Thyroid gland (tissue), 4 donors: Measurements from ENCODE around the gene RTP5. TPM values are rescaled to one million over a fixed set of nuclear protein-coding genes. Genes with fewer than 3 reads are reported as not detected.

ENCODE experiments used
- DNase-seq, 2 donors: peaks; one replicate each; pipeline ENCODE4 v3.0.0-alpha.2; 2019
- H3K27ac ChIP-seq, 3 donors: fragments of 200-600 bp; sonication (generic); 1 replicate in 2 of 3; 2 replicates in 1 of 3; pipeline ENCODE4 v1.5.1; 2016 to 2019; ENCODE audit warnings: mild to moderate bottlenecking in 1 of 3, moderate library complexity in 1 of 3
- H3K27me3 ChIP-seq: fragments of 200-600 bp; sonication (generic); one replicate; pipeline ENCODE4 v1.5.1; 2019
- H3K36me3 ChIP-seq, 2 donors: fragments of 200-600 bp; sonication (generic); one replicate each; pipeline ENCODE4 v1.5.1; 2016 to 2019
- H3K4me1 ChIP-seq, 2 donors: fragments of 200-600 bp; sonication (generic); one replicate each; pipeline ENCODE4 v1.5.1; 2017 to 2019
- H3K4me3 ChIP-seq, 3 donors: fragments of 200-600 bp; sonication (generic); replicated peaks in 1 of 3; 1 replicate in 2 of 3; 2 replicates in 1 of 3; pipeline ENCODE4 v1.5.1; 2016; ENCODE audit warnings: mild to moderate bottlenecking in 1 of 3
- H3K9me3 ChIP-seq: fragments of 200-600 bp; sonication (generic); one replicate; pipeline ENCODE4 v1.5.1; 2017
- POLR2A ChIP-seq, 2 donors: fragments of 450-650 bp; IDR thresholded peaks; one replicate each; pipeline ENCODE4 v1.6.1; 2017; ENCODE audit warnings: antibody characterized with exemption in 2 of 2, mild to moderate bottlenecking in 2 of 2, moderate library complexity in 1 of 2
- WGBS, 2 donors: methylation state at CpG; one replicate each; pipeline ENCODE4 v1.1.5; 2017; 5-methylcytosine and 5-hydroxymethylcytosine counted together
- intact Hi-C: fragments of 100-400 bp; cut with DNase I; formaldehyde crosslinking; loops from one replicate; pipeline ENCODE4 v1.15.1; 2023
- total RNA-seq, 4 donors: library from RNA; depleted of rRNA; stranded (reverse); fragments of >200 nt; gene quantifications; one replicate each; pipeline ENCODE4 v1.2.3, GENCODE V29; 2016
- TF ChIP-seq, protein P1 (sequence below), 6 experiments: fragments of 200-600 bp in 3 of 6; fragments of 450-650 bp in 3 of 6; sonication (generic) in 3 of 6; IDR thresholded peaks; one replicate each; pipeline ENCODE4 v1.5.1; 2016 to 2019; ENCODE audit warnings: antibody characterized with exemption in 6 of 6, mild to moderate bottlenecking in 2 of 6, inconsistent platforms in 1 of 6, moderate library complexity in 1 of 6

Gene RTP5
- total RNA-seq, 4 donors from 2014 or later: 0.13 TPM; not detected in 3

DNA sequence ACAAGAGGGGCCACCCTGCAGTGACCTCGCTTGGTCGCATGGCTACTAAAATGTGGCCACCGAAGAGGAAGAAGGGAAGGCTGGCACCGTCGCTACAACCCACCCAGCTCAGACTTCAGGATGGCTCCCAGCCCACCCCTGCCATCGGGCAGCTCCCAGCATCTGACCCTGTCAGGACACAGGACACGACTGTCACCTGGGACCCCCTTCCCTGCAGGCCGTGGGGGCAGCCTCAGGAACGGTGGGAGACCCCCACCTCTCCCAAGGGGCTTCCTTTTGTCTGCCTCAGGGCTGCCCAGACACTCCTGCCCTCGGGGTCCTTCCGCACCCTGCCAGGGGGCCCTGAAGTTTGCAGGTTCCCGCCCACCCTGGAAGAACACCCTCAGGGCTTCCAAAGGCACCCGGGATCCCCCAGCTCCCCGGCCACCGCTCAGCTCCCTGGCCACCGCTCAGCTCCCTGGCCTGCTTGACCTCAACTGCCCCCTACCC, 7.7 kb downstream of the RTP5 start:
- Histone ChIP-seq H3K9me3 (no peaks in the 10 kb centered on the region), H3K27me3 (no peaks in the 10 kb centered on the region), H3K4me1 (peaks cover 6% of the 10 kb centered on the region in 2 donors), H3K27ac (no peak overlapping the region), H3K36me3 (no peaks in the 10 kb centered on the region), H3K4me3 (no peak overlapping the region)
- TF ChIP-seq, protein P1, sequence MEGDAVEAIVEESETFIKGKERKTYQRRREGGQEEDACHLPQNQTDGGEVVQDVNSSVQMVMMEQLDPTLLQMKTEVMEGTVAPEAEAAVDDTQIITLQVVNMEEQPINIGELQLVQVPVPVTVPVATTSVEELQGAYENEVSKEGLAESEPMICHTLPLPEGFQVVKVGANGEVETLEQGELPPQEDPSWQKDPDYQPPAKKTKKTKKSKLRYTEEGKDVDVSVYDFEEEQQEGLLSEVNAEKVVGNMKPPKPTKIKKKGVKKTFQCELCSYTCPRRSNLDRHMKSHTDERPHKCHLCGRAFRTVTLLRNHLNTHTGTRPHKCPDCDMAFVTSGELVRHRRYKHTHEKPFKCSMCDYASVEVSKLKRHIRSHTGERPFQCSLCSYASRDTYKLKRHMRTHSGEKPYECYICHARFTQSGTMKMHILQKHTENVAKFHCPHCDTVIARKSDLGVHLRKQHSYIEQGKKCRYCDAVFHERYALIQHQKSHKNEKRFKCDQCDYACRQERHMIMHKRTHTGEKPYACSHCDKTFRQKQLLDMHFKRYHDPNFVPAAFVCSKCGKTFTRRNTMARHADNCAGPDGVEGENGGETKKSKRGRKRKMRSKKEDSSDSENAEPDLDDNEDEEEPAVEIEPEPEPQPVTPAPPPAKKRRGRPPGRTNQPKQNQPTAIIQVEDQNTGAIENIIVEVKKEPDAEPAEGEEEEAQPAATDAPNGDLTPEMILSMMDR (IDR thresholded peaks at IDR 0.05): no peak
- no peak for TF ChIP-seq POLR2A (IDR thresholded peaks at IDR 0.05)
- DNase-seq: no peak
- WGBS, 2 donors: 77% methylated on average over 11 to 14 of the region's 16 CpGs
- intact Hi-C loops: loop anchor here (5.0 to 10.0 kb wide), 3 partner anchors 142 to 190 kb away; partner anchors contain the start of genes D2HGDH, DTYMK and ING5

DNA sequence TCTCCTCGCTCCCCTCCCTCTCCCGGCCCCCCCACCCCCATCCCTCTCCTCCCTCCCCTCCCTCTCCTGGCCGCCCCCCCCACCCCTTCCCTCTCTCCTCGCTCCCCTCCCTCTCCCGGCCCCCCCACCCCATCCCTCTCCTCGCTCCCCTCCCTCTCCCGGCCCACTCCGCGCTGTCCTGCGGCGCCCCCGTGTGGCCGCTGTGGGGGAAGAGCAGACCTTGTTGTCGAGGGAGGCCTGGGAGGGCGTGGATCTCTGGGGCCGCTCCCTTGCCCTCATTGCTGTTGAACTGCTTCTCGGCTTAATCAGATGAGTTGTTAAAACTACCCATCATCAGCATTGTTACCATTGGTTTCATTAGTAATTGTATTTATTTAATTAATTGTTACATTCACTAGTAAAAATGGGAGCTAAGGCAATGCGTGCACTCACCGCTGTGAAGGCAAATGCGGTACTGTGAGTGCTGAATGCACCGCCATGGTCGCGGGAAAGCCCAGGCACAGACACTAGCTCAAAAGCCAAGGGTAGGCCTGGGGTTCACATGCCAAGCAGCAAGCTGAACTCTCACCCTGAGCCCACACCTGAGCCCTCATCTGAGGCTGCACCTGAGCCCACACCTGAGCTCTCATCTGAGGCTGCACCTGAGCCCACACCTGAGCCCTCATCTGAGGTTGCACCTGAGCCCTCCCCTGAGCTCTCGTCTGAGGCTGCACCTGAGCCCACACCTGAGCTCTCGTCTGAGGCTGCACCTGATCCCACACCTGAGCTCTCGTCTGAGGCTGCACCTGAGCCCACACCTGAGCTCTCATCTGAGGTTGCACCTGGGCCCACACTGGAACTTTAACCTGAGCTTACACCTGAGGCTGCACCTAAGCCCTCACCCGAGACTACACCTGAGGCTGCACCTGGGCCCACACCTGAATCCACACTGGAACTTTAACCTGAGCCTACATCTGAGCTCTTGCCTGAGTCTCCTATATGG, 8.8 kb downstream of the RTP5 start:
- Histone ChIP-seq H3K4me3 (no peak overlapping the region), H3K36me3 (no peaks in the 10 kb centered on the region), H3K9me3 (no peaks in the 10 kb centered on the region), H3K27me3 (no peaks in the 10 kb centered on the region), H3K4me1 (peaks cover 6 to 14% of the 10 kb centered on the region in 2 donors), H3K27ac (no peak overlapping the region)
- peak; percentile 62 to 77 for DNase-seq
- intact Hi-C loops: loop anchor here (5.0 to 10.0 kb wide), 3 partner anchors 143 to 191 kb away; partner anchors contain the start of genes D2HGDH, DTYMK and ING5
- TF ChIP-seq, protein P1 (IDR thresholded peaks at IDR 0.05): peak; percentile 25 to 72 (median 60)
- TF ChIP-seq POLR2A (IDR thresholded peaks at IDR 0.05): no peak
- 44 to 56% methylated on average over 14 to 18 of the region's 27 CpGs for WGBS, 2 donors

DNA sequence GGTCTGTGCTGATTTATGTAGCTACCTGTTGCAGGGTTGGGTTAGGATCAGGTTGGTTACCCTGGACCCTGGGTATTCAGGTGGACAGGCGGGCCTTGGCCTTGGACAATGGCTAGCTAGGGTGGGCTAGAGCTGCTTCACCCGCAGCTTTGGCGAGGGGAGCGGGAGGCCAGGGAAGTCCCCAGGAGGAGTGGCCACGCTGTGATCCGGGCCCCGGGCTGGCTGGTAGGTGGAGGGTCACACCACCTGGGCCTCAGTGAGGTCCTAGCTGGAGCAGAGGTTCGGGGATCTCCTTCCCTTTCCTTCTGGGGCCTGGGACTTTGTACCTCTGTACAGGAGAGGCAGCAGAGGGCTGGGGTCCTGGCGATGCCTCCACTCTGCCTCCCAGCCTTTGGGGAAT, 9.8 kb downstream of the RTP5 start:
- whole genome bisulfite sequencing, 2 donors: 82 to 95% methylated on average over 9 of the region's 9 CpGs
- no peak for DNase-seq
- TF ChIP-seq, protein P1 (IDR thresholded peaks at IDR 0.05): no peak
- no peak for TF ChIP-seq POLR2A (IDR thresholded peaks at IDR 0.05)

DNA sequence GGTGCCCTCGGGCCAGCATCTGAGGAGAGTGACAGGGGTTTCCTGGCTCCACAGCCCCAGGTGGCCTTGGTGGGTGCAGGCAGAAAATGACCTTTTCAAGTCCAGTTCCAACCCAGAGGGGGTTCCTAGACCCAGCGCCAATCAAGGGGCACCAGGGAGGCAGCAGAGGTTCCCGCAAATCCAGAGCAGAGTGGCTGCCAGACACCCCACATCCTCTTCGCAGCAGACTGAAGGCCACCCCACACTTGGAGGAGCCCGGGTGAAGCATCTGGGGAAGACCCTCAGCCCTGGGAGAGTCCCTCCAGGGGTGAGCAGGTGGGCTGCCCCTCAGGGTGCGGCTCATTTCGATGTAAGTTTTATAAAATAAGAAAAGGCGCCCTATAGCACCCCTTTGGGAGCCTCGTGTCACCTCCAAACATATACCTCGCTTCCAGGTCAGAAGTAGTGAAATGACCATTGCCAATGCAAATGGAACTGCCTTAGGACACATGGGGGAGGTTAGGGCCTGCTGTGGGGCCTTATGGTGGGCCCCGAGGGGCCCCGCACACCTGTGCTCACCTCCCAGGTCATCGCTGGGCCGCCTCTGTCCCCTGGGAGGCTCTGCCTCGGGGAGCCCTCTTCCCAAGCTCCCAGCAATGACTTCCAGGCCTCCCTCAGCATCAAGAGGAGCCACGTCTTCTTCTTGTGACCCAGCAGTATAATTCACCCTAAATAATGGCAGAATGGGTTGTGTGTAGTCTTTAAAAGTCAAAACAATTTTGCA, 11.0 kb downstream of the RTP5 start:
- Histone ChIP-seq H3K27me3 (no peaks in the 10 kb centered on the region), H3K4me3 (peak overlapping the region in 1 of 3 donors; percentile 53), H3K9me3 (no peaks in the 10 kb centered on the region), H3K4me1 (peaks cover 6 to 14% of the 10 kb centered on the region in 2 donors), H3K27ac (peak overlapping the region in 1 of 3 donors; percentile 68), H3K36me3 (no peaks in the 10 kb centered on the region)
- 79 to 80% methylated on average over 14 to 15 of the region's 16 CpGs for WGBS, 2 donors
- intact Hi-C loops: no loop called here
- DNase-seq: no peak
- TF ChIP-seq POLR2A (IDR thresholded peaks at IDR 0.05): no peak
- TF ChIP-seq, protein P1 (IDR thresholded peaks at IDR 0.05): no peak

More for the DNA sequence above, 9.8 kb downstream of the RTP5 start:
- Histone ChIP-seq H3K9me3 (no peaks in the 10 kb centered on the region), H3K4me3 (no peak overlapping the region), H3K4me1 (peaks cover 6 to 14% of the 10 kb centered on the region in 2 donors), H3K27ac (no peak overlapping the region), H3K36me3 (no peaks in the 10 kb centered on the region), H3K27me3 (no peaks in the 10 kb centered on the region)
- intact Hi-C loops: loop anchor here (5.0 to 10.0 kb wide), 3 partner anchors 145 to 192 kb away; partner anchors contain the start of genes D2HGDH, DTYMK and ING5
